Endodermal cell (in vitro differentiated cells): ENCODE results near the gene NFIX. TPM values are rescaled to one million over a fixed set of nuclear protein-coding genes. Genes with fewer than 3 reads are reported as not detected.

Source experiments
- DNase-seq: peaks from one replicate; pipeline ENCODE4 v3.0.0-alpha.2; 2017
- H3K27ac ChIP-seq: 2 replicates; pipeline ENCODE4 v1.5.1; 2013; ENCODE audit warnings: mild to moderate bottlenecking, low read depth, low read length, moderate library complexity
- H3K27me3 ChIP-seq: 2 replicates; pipeline ENCODE4 v1.6.1; 2013; ENCODE audit warnings: mild to moderate bottlenecking, low read length, moderate library complexity; ENCODE audit not compliant: insufficient read depth, control insufficient read depth, poor library complexity, severe bottlenecking
- H3K36me3 ChIP-seq: 2 replicates; pipeline ENCODE4 v1.7.0; 2013; ENCODE audit warnings: mild to moderate bottlenecking, low read length, moderate library complexity; ENCODE audit not compliant: control insufficient read depth, insufficient read depth
- H3K4me1 ChIP-seq: one replicate; pipeline ENCODE4 v1.7.0; 2013; ENCODE audit warnings: low read length; ENCODE audit not compliant: control insufficient read depth, insufficient read depth
- H3K4me3 ChIP-seq: 2 replicates; pipeline ENCODE4 v1.5.1; 2013; ENCODE audit warnings: mild to moderate bottlenecking, low read length, moderate library complexity
- H3K9ac ChIP-seq: 2 replicates; pipeline ENCODE4 v1.6.1; 2013; ENCODE audit warnings: mild to moderate bottlenecking, low read length, moderate library complexity; ENCODE audit not compliant: poor library complexity, severe bottlenecking; ENCODE audit errors: extremely low read depth
- H3K9me3 ChIP-seq: 2 replicates; pipeline ENCODE4 v1.6.1; 2013; ENCODE audit warnings: mild to moderate bottlenecking, low read length, moderate library complexity; ENCODE audit not compliant: control insufficient read depth
- H3K27ac Mint-ChIP-seq: 2 replicates; pipeline ENCODE4 v1.8.0; 2020; ENCODE audit warnings: mixed read lengths
- H3K27me3 Mint-ChIP-seq: 2 replicates; pipeline ENCODE4 v1.8.0; 2021; ENCODE audit warnings: mild to moderate bottlenecking, mixed read lengths; ENCODE audit not compliant: insufficient read depth
- H3K36me3 Mint-ChIP-seq: 2 replicates; pipeline ENCODE4 v1.8.0; 2020; ENCODE audit warnings: low read depth, mixed read lengths
- H3K4me1 Mint-ChIP-seq: 2 replicates; pipeline ENCODE4 v1.8.0; 2020; ENCODE audit warnings: mixed read lengths
- H3K4me3 Mint-ChIP-seq: 2 replicates; pipeline ENCODE4 v1.8.0; 2020; ENCODE audit warnings: mild to moderate bottlenecking, moderate library complexity, mixed read lengths
- H3K9me3 Mint-ChIP-seq: 2 replicates; pipeline ENCODE4 v1.8.0; 2020; ENCODE audit warnings: mild to moderate bottlenecking, mixed read lengths
- CTCF ChIP-seq: fragments of 200-600 bp; sonication (generic); conservative IDR thresholded peaks from 2 replicates; pipeline ENCODE4 v1.5.0; 2021; ENCODE audit warnings: antibody characterized with exemption, mild to moderate bottlenecking
- WGBS, 2 experiments: methylation state at CpG; one replicate each; pipeline versions ENCODE4 v1.1.5 to v1.1.7; 2013; ENCODE audit warnings: missing lambda C conversion rate in 2 of 2, mixed read lengths in 1 of 2; ENCODE audit not compliant: insufficient coverage in 1 of 2, insufficient read length in 1 of 2; 5-methylcytosine and 5-hydroxymethylcytosine counted together
- total RNA-seq, 2 donors: library from RNA; stranded (reverse); fragmentation: NEBNext Ultra II Directional in 1 of 2; extraction: Animal tissue kit (Norgen Biotek cat#: 25700) in 1 of 2; gene quantifications; 2 replicates in 1 of 2; 3 replicates in 1 of 2; pipeline ENCODE4 v1.2.1, GENCODE V29; 2021

NFIX gene
- total RNA-seq, 2 donors from 2014 or later: 0.22 to 0.40 TPM

- DNase-seq: peak; percentile 52
- Mint-ChIP-seq H3K27ac (no peak overlapping the region), H3K36me3 (no peaks in the 10 kb centered on the region), H3K4me3 (no peak overlapping the region), H3K4me1 (peaks cover 21% of the 10 kb centered on the region), H3K27me3 (peaks cover 95% of the 10 kb centered on the region), H3K9me3 (no peaks in the 10 kb centered on the region)
- no peak for TF ChIP-seq CTCF
- H3K4me3 ChIP-seq: no peak overlapping the region
- H3K9me3 ChIP-seq: no peaks in the 10 kb centered on the region
- whole genome bisulfite sequencing, 2 experiments: 17 to 38% methylated on average over 1 to 13 of the region's 15 CpGs
- no peak overlapping the region for H3K9ac ChIP-seq
- no peak overlapping the region for H3K27ac ChIP-seq
- H3K4me1 ChIP-seq: peaks cover 21% of the 10 kb centered on the region
- H3K36me3 ChIP-seq: no peaks in the 10 kb centered on the region
- peaks cover 94% of the 10 kb centered on the region for H3K27me3 ChIP-seq
These were observed 61.9 kb downstream of the NFIX start for GRCh38 chr19:13057147-13057572.

GRCh38 chr19:13057744-13058143, 62.5 kb downstream of the NFIX start:
- WGBS, 2 experiments: 75% methylated on average over 2 of the region's 2 CpGs; no CpG with 5 or more reads in 1 of the 2 experiments
- DNase-seq: no peak
- no peaks in the 10 kb centered on the region for H3K36me3 Mint-ChIP-seq
- H3K4me3 Mint-ChIP-seq: no peak overlapping the region
- Histone ChIP-seq H3K4me3 (no peak overlapping the region), H3K27me3 (peaks cover 94% of the 10 kb centered on the region), H3K9me3 (no peaks in the 10 kb centered on the region), H3K27ac (no peak overlapping the region), H3K4me1 (peaks cover 20% of the 10 kb centered on the region), H3K9ac (no peak overlapping the region), H3K36me3 (no peaks in the 10 kb centered on the region)
- H3K9me3 Mint-ChIP-seq: no peaks in the 10 kb centered on the region
- H3K27me3 Mint-ChIP-seq: peaks cover 95% of the 10 kb centered on the region
- no peak overlapping the region for H3K27ac Mint-ChIP-seq
- TF ChIP-seq CTCF: no peak
- peaks cover 21% of the 10 kb centered on the region for H3K4me1 Mint-ChIP-seq

- H3K4me3 ChIP-seq: no peak overlapping the region
- H3K27ac ChIP-seq: no peak overlapping the region
- peak; percentile 34 for TF ChIP-seq CTCF
- peaks cover 91% of the 10 kb centered on the region for H3K27me3 ChIP-seq
- H3K27me3 Mint-ChIP-seq: peaks cover 95% of the 10 kb centered on the region
- 62 to 70% methylated on average over 8 to 12 of the region's 12 CpGs for WGBS, 2 experiments
- no peaks in the 10 kb centered on the region for H3K9me3 Mint-ChIP-seq
- H3K4me1 ChIP-seq: peaks cover 14% of the 10 kb centered on the region
- peak; percentile 64 for DNase-seq
- no peaks in the 10 kb centered on the region for H3K36me3 ChIP-seq
- peaks cover 16% of the 10 kb centered on the region for H3K4me1 Mint-ChIP-seq
- H3K9me3 ChIP-seq: no peaks in the 10 kb centered on the region
- no peak overlapping the region for H3K27ac Mint-ChIP-seq
- no peak overlapping the region for H3K9ac ChIP-seq
- H3K36me3 Mint-ChIP-seq: no peaks in the 10 kb centered on the region
- no peak overlapping the region for H3K4me3 Mint-ChIP-seq
These were observed 63.8 kb downstream of the NFIX start for GRCh38 chr19:13058951-13059660.
